ENCODE measurements around the gene MFSD6L. TPM values are rescaled to one million over a fixed set of nuclear protein-coding genes. Genes with fewer than 3 reads are reported as not detected.

MFSD6L gene
- total RNA-seq, 2 donors from 2014 or later, result 0.41 to 1.9 TPM

DNA sequence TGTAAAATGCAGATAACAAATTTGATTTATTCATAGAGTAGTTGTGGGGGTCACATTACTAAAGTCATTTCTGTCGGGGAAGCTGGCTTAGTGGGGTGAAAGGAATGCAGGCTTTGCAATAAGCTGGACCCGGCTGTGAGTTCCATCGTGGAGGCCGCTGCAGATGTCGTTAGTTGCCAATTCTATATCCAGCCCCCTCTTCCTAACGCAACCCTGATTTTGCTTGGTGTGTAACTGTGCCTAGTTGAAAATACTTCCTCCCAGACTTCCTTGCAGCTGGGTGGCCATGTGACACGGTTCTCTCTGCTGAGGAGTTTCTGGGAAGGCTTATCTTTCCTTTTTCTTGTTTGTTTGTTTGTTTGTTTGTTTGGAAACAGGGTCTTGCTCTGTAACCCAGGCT is 4.5 kb downstream of the MFSD6L start:
- Histone ChIP-seq H3K27me3 (replicated peaks; ENCODE audit: insufficient read depth) (no peaks in the 10 kb centered on the region), H3K36me3 (no peaks in the 10 kb centered on the region), H3K4me3 (no peak overlapping the region), H3K4me1 (replicated peaks) (no peaks in the 10 kb centered on the region), H3K27ac (no peak overlapping the region), H3K9me3 (no peaks in the 10 kb centered on the region)
- WGBS, result 66% methylated on average over 7 of the region's 7 CpGs
- no peak for TF ChIP-seq POLR2AphosphoS5 (IDR thresholded peaks at IDR 0.05)
- TF ChIP-seq, protein P1, sequence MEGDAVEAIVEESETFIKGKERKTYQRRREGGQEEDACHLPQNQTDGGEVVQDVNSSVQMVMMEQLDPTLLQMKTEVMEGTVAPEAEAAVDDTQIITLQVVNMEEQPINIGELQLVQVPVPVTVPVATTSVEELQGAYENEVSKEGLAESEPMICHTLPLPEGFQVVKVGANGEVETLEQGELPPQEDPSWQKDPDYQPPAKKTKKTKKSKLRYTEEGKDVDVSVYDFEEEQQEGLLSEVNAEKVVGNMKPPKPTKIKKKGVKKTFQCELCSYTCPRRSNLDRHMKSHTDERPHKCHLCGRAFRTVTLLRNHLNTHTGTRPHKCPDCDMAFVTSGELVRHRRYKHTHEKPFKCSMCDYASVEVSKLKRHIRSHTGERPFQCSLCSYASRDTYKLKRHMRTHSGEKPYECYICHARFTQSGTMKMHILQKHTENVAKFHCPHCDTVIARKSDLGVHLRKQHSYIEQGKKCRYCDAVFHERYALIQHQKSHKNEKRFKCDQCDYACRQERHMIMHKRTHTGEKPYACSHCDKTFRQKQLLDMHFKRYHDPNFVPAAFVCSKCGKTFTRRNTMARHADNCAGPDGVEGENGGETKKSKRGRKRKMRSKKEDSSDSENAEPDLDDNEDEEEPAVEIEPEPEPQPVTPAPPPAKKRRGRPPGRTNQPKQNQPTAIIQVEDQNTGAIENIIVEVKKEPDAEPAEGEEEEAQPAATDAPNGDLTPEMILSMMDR (IDR thresholded peaks at IDR 0.05), result no peak
- intact Hi-C loops (cut with DNase I), result no loop called here
- no peak for DNase-seq (ENCODE audit: low spot score)

DNA sequence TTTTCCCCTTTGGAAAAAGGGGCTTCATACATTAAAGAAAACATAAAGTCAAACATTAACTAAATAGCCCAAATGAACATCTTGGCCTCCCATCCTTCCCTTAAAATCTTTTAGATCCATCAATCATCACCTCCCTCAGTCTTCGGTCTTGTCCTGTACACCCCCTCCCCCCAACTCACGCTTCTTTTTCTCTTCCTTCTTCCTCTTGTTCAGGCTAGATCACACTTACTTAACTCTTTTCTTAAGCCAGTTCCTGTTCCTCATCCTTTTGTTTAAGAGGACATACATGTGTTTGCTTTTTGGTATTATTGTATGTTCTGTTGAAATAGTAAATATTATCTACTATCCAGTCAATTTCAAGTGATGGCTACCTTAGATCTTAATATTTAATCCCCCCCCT is 5.5 kb downstream of the MFSD6L start:
- Histone ChIP-seq H3K4me1 (replicated peaks) (no peaks in the 10 kb centered on the region), H3K36me3 (no peaks in the 10 kb centered on the region), H3K9me3 (no peaks in the 10 kb centered on the region), H3K4me3 (no peak overlapping the region), H3K27ac (no peak overlapping the region), H3K27me3 (replicated peaks; ENCODE audit: insufficient read depth) (no peaks in the 10 kb centered on the region)
- intact Hi-C loops (cut with DNase I), result no loop called here
- TF ChIP-seq, protein P1 (IDR thresholded peaks at IDR 0.05), result no peak
- no peak for TF ChIP-seq POLR2A (IDR thresholded peaks at IDR 0.05)
- no peak for DNase-seq (ENCODE audit: low spot score)
- 40% methylated on average over 2 of the region's 2 CpGs for WGBS

DNA sequence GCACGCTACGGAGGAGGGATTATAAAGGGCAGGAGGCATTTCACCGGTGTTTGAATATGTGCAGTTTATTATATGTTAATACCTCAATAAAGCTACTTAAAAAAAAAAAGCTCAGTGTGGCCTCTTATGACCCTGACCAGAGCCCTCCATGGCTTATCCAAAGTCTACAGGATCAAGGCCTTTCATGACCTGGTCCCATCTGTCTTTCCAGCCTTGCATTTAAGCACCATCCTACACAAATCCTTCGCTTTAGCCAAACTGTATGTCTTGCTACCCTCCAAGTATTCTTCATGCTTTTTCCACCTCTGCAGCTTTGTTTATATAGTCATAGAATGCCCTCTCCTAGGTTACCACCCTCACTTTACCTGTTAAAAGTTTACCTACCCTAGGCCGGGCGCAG is 6.5 kb downstream of the MFSD6L start:
- no peak for DNase-seq (ENCODE audit: low spot score)
- H3K4me3 ChIP-seq, result no peak overlapping the region
- no peak overlapping the region for H3K27ac ChIP-seq
- TF ChIP-seq POLR2A (IDR thresholded peaks at IDR 0.05) (no peak), POLR2AphosphoS5 (IDR thresholded peaks at IDR 0.05) (no peak)
- TF ChIP-seq, protein P1 (IDR thresholded peaks at IDR 0.05), result no peak
- H3K4me1 ChIP-seq (replicated peaks), result no peaks in the 10 kb centered on the region
- H3K27me3 ChIP-seq (replicated peaks; ENCODE audit: insufficient read depth), result no peaks in the 10 kb centered on the region
- 62% methylated on average over 6 of the region's 6 CpGs for WGBS
- intact Hi-C loops (cut with DNase I), result no loop called here
- no peaks in the 10 kb centered on the region for H3K9me3 ChIP-seq
- no peaks in the 10 kb centered on the region for H3K36me3 ChIP-seq

DNA sequence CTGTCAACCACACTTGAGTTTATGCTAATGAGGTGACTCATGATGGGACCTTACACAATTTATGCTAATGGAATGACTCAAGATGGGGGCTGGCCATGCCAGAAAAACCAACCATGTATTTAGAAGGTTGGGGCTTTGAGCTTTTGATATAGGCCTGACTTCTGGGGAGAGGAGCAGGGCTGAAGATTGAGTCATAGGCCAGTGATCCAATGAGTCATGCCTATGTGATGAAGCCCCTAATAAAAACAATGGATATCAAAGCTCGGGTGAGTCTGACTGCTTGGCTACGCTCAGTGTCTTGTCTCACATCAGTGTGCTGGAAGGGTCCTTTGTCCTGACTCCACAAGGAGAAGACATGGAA is 7.3 kb downstream of the MFSD6L start:
- 94% methylated on average over 2 of the region's 2 CpGs for WGBS
- no peak overlapping the region for H3K27ac ChIP-seq
- no peak for DNase-seq (ENCODE audit: low spot score)
- intact Hi-C loops (cut with DNase I), result no loop called here
- H3K27me3 ChIP-seq (replicated peaks; ENCODE audit: insufficient read depth), result no peaks in the 10 kb centered on the region
- H3K4me3 ChIP-seq, result no peak overlapping the region
- TF ChIP-seq POLR2A (IDR thresholded peaks at IDR 0.05), result no peak
- TF ChIP-seq, protein P1 (IDR thresholded peaks at IDR 0.05), result no peak
- no peak for TF ChIP-seq POLR2AphosphoS5 (IDR thresholded peaks at IDR 0.05)
- H3K36me3 ChIP-seq, result no peaks in the 10 kb centered on the region
- H3K9me3 ChIP-seq, result no peaks in the 10 kb centered on the region
- no peaks in the 10 kb centered on the region for H3K4me1 ChIP-seq (replicated peaks)

DNA sequence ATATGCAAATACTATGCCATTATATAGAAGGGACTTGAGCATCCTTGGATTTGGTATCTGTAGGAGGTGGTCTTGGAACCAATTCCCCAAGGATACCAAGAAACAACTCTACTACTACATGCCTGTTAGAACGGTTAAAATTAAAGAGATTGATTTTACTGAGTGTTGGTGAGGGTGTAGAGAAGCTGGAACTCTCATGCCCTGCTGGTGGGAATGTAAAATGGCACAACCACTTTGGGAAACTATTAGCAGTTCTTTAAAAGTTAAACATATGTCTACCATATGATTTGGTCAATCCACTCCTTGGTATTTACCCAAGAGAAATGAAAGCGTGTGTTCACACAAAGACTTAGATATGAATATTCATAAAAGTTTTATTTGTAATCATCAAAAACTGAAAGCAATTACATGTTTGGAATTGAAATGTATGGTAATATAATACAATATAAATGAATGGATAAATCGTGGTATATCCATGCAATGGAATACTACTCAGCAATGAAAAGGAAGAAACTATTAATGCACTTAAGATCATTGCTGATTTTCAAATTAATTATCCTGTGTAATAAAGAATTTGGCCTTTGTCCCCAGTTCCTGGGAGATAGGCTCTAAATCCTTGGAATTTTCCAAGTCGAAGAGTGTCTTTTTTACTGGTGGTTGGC is 7.8 kb downstream of the MFSD6L start:
- Histone ChIP-seq H3K9me3 (no peaks in the 10 kb centered on the region), H3K27ac (no peak overlapping the region), H3K36me3 (no peaks in the 10 kb centered on the region), H3K27me3 (replicated peaks; ENCODE audit: insufficient read depth) (no peaks in the 10 kb centered on the region), H3K4me1 (replicated peaks) (no peaks in the 10 kb centered on the region), H3K4me3 (no peak overlapping the region)
- WGBS, result 70% methylated on average over 4 of the region's 4 CpGs
- no peak for DNase-seq (ENCODE audit: low spot score)
- intact Hi-C loops (cut with DNase I), result no loop called here
- TF ChIP-seq POLR2AphosphoS5 (IDR thresholded peaks at IDR 0.05), result no peak
- TF ChIP-seq POLR2A (IDR thresholded peaks at IDR 0.05), result no peak
- TF ChIP-seq, protein P1 (IDR thresholded peaks at IDR 0.05), result no peak

All from prostate gland (tissue), 2 donors.